ENCODE measurements around the gene CREB3.

Gene CREB3

GRCh38 chr9:35741740-35742139 lies 9.3 kb downstream of the CREB3 start:
- TF ChIP-seq, protein P1, sequence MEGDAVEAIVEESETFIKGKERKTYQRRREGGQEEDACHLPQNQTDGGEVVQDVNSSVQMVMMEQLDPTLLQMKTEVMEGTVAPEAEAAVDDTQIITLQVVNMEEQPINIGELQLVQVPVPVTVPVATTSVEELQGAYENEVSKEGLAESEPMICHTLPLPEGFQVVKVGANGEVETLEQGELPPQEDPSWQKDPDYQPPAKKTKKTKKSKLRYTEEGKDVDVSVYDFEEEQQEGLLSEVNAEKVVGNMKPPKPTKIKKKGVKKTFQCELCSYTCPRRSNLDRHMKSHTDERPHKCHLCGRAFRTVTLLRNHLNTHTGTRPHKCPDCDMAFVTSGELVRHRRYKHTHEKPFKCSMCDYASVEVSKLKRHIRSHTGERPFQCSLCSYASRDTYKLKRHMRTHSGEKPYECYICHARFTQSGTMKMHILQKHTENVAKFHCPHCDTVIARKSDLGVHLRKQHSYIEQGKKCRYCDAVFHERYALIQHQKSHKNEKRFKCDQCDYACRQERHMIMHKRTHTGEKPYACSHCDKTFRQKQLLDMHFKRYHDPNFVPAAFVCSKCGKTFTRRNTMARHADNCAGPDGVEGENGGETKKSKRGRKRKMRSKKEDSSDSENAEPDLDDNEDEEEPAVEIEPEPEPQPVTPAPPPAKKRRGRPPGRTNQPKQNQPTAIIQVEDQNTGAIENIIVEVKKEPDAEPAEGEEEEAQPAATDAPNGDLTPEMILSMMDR (IDR thresholded peaks at IDR 0.05; ENCODE audit: extremely low read depth, missing control alignments) = no peak
- no peak for DNase-seq (ENCODE audit: low spot score)

DNA sequence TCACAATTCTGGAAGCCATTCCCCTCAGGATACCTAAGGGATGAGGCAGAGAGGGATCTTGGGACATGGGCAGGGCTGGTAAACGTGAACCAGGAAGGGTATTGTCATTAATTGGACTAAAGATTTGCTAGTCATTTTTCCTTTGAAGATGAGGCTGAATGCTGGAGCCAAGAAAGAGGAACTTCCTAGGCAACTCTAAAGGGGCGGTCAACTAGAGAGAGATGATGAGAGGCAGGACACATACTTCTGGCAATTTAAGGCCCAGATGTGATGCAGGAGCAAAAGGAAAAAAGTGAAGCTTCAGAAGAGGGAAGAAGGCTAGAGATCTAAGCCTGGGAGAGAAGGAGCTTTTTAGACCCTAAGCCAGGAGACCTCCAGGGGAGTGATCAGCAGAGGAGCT lies 11.0 kb downstream of the CREB3 start:
- TF ChIP-seq, protein P1 (IDR thresholded peaks at IDR 0.05; ENCODE audit: extremely low read depth, missing control alignments) = no peak
- no peak for DNase-seq (ENCODE audit: low spot score)

DNA sequence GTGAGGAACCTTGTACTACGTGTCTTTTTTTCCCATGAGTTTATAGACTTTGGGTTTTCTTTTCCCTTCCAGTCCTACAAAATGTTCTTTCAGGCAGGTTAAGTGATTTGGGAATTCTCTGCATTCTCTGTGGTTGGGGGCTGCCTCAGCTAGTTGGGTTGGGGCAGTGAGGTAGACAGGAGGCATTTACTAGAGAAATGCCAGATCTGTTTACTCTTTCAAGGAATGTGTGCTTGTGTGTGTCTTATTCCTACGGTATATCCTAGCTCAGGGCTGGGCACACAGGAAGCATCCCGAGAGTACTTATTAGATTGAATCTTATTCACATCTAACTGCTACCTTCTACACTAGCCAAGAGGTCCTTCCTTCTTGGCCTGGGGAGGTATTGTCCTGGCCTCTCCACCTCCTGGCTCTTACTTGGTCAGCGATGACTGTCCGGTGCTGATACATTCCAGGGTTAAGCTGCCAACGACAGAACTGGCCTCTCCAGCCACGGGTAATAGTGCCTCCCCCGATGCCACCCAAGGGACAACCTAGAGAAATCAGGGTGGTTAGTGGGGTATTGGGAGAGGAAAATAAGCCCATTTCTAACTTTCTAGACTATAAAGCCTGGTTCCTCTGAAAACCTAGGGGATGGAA lies 11.5 kb downstream of the CREB3 start:
- no peak for DNase-seq (ENCODE audit: low spot score)
- TF ChIP-seq, protein P1 (IDR thresholded peaks at IDR 0.05; ENCODE audit: extremely low read depth, missing control alignments) = no peak

GRCh38 chr9:35745569-35745968 lies 13.1 kb downstream of the CREB3 start:
- no peak for DNase-seq (ENCODE audit: low spot score)

DNA sequence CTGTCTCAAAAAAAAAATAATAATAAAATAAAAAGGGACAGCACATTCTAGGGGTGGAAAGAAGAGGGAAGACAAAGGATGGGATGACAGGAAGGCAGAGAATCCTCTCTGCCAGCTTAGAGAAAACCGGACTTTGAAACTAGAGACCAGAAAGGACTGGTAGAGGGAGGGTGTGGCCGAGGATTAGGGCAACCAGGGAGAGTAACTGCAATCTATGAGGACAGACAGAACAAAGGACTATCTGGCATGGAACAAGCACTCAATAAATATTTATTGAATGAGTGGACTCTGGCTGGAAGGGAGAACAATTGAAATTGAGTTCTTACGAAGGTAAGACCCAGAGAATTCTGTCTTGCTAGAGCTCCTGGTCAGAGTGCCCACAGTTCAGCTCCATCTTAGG lies 14.1 kb downstream of the CREB3 start:
- DNase-seq (ENCODE audit: low spot score) = no peak
- TF ChIP-seq, protein P1 (IDR thresholded peaks at IDR 0.05; ENCODE audit: extremely low read depth, missing control alignments) = no peak

More at GRCh38 chr9:35745569-35745968, 13.1 kb downstream of the CREB3 start:
- TF ChIP-seq, protein P1 (IDR thresholded peaks at IDR 0.05; ENCODE audit: extremely low read depth, missing control alignments) = no peak

- DNase-seq (ENCODE audit: low spot score) = no peak
- TF ChIP-seq, protein P1 (IDR thresholded peaks at IDR 0.05; ENCODE audit: extremely low read depth, missing control alignments) = no peak
These were observed 15.9 kb downstream of the CREB3 start for GRCh38 chr9:35748242-35748857.

GRCh38 chr9:35748858-35749514 lies 16.5 kb downstream of the CREB3 start, which contains the start of the genes GBA2 and RGP1:
TSS of gene GBA2 (minus strand) at chr9:35749228. CDS start at chr9:35748704, 524 bp downstream.
TSS of gene RGP1 (plus strand) at chr9:35749287. CDS start at chr9:35749756, 469 bp downstream.
- TF ChIP-seq, protein P1 (IDR thresholded peaks at IDR 0.05; ENCODE audit: extremely low read depth, missing control alignments) = no peak
- DNase-seq (ENCODE audit: low spot score) = peak; percentile 91

Data from GM20000 (cell line).